Measurements from ENCODE around the gene CYTH2.

Gene CYTH2

GRCh38 chr19:48454150-48454730, 14.9 kb upstream of the CYTH2 start:
- no peak for DNase-seq

DNA sequence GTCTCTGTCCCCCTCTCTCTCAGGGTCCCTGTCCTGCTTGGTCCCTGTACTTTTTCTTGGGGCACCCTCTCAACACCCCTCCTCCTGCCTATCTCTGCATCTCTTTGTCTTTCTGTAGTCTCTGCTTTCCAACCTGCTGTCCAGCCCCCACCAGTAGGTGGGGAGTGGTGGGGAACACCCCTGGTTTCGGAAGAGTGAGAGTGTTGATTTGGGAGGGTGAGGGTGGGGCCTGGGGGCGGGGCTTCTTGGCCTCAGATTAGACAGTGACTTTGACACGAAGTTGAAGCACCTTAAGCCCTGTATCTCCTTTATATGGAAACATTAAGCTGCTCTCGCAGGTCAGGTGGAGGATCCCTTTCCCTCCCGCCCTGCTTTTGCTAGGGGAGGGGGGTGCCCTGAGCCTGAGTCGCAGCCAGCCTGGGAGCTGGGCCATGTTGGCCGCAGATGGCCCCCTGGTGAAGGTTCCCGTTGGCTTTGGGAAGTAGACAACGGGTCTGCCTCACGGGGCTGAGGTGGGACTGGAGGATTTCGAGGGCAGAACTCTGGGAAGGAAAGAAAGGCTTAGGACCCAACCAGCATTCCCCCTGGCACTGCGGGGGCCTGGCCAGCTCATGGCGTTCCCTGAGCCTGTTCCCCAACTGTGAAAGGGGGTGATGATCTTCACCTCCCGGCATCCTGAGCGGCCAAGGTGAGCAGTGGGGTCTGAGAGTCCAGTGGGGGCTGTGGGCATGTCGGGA, 13.8 kb upstream of the CYTH2 start, which contains the start of gene KCNJ14:
KCNJ14 (plus strand) TSS at position 404 of the 737 bp plus-strand sequence. CDS start 6,151 bp downstream, outside the sequence.
- DNase-seq: no peak

DNA sequence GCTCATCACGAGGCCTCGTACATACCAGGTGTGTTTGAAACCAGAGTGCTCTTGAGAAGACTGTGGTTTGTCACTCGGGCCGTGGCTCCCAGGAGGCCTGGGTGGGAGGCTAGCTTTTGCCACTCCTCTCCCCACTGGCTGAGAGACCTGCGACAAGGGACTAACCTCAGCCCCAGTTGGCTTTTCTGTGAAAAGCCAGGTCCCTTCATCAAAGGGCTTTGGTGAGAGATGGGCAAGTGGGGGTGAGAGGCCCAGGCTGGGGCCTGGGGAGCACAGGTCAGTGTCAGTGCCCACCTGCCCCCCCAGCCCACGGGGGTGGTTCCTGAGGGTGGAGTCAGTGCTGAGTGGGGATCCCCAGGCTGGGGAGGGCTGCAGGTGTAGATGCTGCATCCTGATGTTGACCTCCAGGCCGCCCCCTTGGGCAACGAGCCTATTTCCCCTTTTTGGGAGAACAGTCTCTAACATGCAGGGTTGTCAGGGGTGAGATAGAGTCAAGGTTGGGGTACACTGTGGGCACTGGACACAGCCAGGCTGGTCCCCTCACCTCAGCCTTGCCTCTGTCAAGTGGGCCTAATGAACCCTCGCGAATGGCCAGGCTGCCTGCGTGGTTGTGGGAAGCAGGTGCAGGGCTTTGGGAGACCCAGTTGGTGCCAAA, 13.1 kb upstream of the CYTH2 start:
- DNase-seq: no peak

DNA sequence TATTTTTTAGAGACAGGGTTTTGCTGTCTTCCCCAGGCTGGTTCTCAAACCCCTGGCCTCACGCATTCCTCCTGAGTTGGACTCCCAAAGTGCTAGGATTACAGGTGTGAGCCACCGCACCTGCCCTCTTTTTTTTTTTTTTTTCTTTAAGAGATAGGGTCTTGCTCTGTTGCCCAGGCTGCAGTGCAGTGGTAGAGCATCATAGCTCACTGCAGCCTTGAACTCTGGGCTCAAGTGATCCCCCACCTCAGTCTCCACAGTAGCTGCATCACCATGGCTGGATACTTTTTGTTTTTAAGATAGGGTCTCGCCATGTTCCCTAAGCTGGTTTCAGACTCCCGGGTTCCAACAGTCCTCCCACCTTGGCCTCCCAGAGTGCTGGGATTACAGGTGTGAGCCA, 12.3 kb upstream of the CYTH2 start:
- DNase-seq: no peak

- DNase-seq: no peak
These were observed 11.2 kb upstream of the CYTH2 start for GRCh38 chr19:48458016-48458415.

GRCh38 chr19:48461651-48461981, 7.6 kb upstream of the CYTH2 start:
- DNase-seq: no peak

DNA sequence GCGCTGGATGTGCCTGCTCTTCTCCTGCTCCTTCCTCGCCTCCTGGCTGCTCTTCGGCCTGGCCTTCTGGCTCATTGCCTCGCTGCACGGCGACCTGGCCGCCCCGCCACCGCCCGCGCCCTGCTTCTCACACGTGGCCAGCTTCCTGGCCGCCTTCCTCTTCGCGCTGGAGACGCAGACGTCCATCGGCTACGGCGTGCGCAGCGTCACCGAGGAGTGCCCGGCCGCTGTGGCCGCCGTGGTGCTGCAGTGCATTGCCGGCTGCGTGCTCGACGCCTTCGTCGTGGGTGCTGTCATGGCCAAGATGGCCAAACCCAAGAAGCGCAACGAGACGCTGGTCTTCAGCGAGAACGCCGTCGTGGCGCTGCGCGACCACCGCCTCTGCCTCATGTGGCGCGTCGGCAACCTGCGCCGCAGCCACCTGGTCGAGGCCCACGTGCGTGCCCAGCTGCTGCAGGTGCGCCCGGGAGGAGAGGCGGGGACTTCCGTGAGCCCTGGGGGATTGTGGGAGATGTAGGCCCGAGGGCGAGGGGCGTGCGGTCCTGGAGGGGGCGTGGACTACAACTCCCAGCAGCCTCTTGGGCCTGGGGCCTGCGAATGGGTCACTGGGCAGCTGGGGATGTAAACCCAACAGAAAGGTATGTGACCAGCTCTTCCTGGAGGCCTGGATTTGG, 7.0 kb upstream of the CYTH2 start:
- no peak for DNase-seq

DNA sequence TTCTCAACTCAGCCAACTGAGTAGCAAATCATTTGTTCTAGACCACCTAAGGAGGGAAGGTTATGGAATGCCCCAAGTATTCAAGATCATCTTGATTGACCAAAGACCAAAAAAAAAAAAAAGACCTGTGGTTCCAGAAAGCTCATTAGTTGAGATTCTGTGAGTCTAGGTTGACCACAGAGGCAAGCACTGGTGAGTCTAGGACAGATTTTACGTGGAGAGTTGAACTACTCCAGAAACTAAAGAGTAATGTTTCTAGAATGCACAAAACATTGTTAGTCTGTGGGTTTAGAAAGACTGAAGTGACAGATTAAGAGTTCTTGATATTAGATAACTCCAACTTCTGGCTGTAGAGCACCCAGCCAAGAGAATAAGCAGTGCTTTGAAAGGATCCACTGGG, 4.0 kb upstream of the CYTH2 start:
- no peak for DNase-seq

DNA sequence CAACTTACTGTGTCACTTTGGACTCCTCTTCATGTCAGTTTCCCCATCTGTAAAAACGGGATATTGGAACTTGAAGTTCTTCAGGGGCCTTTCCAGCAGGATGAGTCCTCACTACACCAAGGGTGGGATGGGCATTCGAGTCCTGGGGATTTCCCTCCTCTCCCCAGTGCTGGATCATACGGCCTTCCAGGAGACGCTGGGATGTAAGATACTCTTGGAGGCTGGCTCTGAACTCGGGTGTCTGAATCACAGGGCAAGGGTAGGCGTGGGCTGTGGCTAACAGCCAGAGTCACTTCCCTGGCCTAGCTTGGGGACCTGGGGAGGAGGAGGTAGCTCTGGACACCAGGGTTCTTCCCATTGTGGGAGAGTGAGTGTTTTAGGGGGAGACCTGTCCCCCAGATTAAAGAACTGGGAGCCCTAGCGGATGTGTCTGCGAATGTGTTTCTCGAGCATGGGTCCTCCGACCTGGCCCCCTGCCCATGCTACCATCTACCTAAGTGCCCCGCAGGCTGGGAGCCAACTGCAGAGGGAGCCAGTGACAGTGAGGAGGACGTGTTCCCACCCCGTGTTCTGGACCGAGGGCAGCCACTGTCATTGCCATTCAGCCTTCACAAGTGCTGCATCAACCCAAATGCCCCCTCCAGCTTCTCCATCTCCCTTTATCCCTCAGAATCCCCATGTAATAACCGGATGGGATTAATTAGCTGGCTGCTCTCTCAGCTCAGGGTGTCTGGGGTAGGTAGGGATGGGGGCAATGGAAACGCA, 2.4 kb upstream of the CYTH2 start:
- DNase-seq: no peak

GRCh38 chr19:48468772-48469288, 339 bp upstream of the CYTH2 start:
- DNase-seq: peak; percentile 100

GRCh38 chr19:48469934-48470680, 938 bp downstream of the CYTH2 start:
- DNase-seq: no peak

GRCh38 chr19:48470856-48471255, 1.7 kb downstream of the CYTH2 start:
- no peak for DNase-seq

DNA sequence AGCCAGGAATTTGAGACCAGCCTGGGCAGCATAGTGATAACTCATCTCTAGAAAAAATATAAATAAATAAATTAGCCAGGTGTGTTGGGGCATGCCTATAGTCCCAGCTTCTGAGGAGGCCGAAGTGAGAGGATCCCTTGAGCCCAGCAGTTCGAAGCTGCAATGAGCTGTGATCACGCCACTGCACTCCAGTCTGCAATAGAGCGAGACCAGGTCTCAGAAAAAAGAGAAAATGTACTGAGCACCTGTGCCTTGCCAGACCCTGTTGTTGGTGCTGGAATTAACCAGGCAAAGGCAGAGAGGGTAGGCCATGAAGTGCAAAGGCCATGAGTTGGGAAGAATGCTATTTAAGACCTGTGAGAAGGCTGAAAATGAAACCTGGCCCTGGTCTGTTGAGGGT, 2.7 kb downstream of the CYTH2 start:
- DNase-seq: no peak

DNA sequence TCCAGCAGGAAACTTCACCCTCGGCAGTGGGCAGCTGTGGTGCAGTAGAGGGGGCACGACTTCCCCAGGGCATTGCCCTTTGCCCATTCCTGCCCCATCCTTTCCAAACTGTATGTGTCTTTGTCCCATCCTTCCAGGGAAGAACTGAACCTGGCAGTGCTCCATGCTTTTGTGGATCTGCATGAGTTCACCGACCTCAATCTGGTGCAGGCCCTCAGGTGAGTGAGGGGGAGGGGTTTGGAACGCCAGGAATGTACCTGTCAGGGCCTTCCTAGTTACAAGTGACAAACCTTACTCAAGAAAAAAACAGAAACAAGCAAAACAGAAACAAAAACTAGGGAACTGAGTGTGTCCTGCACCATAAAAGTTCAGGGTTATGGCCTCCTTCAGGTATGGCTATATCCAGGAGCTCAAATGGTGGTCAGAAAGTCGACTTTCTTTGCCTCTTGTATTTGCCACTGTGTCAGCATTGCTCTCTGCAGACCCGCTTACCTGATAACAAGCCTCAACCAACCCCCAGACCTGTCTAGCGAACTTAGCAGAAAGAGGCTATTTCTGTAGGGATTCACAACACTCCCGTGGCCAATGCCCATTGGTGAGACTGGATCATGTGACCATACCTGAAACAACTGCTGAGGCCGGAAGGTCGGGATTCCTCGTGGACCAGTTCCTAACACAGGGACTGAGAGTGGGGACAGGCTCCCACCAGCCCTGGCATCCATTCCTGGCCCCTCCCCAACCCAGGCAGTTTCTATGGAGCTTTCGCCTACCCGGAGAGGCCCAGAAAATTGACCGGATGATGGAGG, 4.2 kb downstream of the CYTH2 start:
- DNase-seq: no peak

GRCh38 chr19:48474084-48474592, 5.0 kb downstream of the CYTH2 start:
- DNase-seq: no peak

DNA sequence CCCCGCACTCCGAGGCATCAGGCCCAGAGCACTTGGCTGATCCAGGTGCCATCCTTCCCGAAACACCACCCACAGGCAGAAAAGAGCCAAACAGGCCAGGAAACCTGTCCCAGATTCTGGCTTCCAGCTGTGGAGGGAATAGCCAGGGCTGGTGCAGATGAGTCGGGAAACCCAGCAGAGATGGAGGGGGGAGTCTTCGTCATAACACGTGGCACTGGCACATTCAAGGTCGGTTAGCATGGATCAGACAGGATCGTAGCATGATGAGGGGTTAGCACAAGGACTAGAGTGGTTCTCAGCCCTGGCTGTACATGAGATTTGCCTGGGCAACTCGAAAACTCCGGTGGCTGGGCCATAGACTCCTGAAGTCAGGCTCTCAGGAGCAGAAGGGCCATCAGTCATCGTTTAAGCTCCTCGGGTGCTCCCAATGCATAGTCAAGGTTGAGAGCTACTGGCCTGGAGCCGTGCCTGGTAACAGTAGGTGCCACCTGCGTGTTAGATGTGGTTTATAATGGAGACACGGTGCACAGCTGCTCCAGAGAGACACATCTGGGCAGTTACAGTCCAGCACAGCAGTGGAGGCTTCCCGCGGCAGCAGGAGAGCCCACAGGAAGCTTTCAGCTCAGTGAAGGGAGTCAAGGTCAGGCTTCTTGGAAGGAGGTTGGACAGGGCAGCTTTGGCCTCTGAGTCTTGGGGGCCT, 6.3 kb downstream of the CYTH2 start:
- DNase-seq: no peak

DNA sequence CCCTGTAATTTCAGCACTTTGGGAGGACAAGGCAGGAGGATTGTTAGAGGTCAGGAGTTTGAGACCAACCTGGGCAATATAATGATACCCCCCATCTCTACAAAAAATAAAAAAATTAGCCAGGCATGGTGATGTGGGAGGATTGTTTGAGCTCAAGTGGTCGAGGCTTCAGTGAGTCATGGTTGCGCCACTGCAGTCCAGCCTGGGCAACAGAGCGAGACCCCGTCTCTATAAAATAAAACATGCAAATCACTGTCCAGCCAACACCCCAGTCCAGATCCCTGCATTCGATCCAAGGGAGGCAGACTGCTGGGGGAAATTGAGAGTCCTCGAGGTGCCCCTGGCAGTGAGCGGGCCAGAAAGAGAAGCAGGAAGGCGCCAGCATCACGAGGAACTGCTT, 7.0 kb downstream of the CYTH2 start:
- no peak for DNase-seq

DNA sequence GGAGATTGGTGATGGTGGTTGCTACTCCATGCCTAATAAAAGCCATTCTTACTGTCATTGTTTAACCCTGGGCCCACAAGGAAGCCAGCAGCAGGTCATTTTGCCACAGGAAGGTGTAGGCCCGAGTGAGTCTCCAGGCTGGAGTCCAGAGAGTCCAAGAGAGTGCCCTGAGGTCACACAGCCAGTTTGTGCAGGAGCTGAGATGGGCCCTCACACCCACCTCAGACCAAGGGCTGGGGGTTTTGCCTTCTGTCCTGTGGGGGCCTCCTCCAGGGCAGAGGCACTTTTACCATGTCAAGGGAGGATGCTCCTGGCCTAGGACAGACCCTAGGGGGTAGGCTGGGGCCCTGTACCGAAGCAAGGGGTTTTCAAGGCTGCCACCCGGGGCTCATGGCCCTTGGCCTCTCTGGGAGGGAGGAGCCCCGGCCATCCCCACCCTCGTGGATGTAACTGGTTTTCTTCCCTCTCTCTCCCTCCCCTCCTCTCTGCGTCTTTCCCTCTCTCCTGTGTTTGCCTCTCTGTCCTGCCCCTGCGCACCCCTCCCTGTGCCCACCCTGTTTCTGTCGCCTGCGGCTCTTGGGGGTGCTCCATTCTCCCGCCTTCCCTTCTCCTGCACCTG, 8.0 kb downstream of the CYTH2 start:
- no peak for DNase-seq

DNA sequence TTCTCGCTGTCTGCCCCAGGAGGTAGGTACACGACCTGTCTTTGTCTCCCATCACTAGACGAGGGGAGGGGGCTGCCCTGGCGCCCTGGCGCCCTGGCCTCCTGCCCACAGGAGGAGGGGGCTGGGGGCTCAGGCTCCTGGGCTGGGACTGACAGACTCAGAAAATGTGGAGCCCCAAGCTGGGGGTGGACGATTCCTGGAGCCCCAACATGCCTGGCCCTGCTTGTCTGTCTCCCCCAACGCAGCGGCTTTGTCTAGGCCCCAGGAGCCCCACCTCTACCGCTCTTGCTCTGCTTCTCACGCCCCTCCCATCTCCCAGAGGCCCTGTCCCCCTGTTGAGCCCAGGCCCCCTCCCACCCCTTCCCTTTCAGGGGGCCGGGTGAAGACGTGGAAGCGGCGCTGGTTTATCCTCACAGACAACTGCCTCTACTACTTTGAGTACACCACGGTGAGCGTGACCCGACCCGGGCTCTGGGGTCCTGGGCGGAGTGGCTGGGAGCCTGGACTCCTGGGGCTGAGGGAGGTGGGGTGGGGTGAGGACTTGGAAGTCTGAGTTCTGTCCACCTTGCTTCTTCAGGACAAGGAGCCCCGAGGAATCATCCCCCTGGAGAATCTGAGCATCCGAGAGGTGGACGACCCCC, 8.6 kb downstream of the CYTH2 start:
- DNase-seq: no peak

All from retina (tissue), 1 donor.